K562 (cell line): ENCODE results near the gene C1QTNF5. TPM values are rescaled to one million over a fixed set of nuclear protein-coding genes. Genes with fewer than 3 reads are reported as not detected.

Experiments
- BCL6 ChIP-seq: fragments of 250-450 bp; sonication (Bioruptor Pico); IDR thresholded peaks from 2 replicates; pipeline ENCODE4 v1.4.0; 2020
- CBX1 ChIP-seq: sonication (generic); IDR thresholded peaks from 2 replicates; pipeline ENCODE4 v1.6.1; 2016; ENCODE audit warnings: antibody characterized with exemption, low read depth, mild to moderate bottlenecking
- DACH1 ChIP-seq: fragments of 450-650 bp; IDR thresholded peaks from 2 replicates; pipeline ENCODE4 v1.6.1; 2018; ENCODE audit not compliant: partially characterized antibody
- FOXA1 ChIP-seq: fragments of 450-650 bp; IDR thresholded peaks from 2 replicates; pipeline ENCODE4 v1.6.1; 2016; ENCODE audit warnings: mild to moderate bottlenecking, borderline replicate concordance
- KHSRP ChIP-seq: fragments of 450-650 bp; IDR thresholded peaks from 2 replicates; pipeline ENCODE4 v1.6.1; 2017
- MAFF ChIP-seq: IDR thresholded peaks from 2 replicates; pipeline ENCODE4 v1.6.1; 2012; ENCODE audit warnings: low read length, improper control_type of control experiment
- RFX5 ChIP-seq: IDR thresholded peaks from 2 replicates; pipeline ENCODE4 v1.6.1; 2011; ENCODE audit warnings: low read depth, mild to moderate bottlenecking, improper control_type of control experiment, low read length
- RNF2 ChIP-seq: sonication (generic); IDR thresholded peaks from 2 replicates; pipeline ENCODE4 v1.6.1; 2016
- SRSF1 ChIP-seq: fragments of 200-400 bp; formaldehyde crosslinking; IDR thresholded peaks from 2 replicates; pipeline ENCODE4 v1.6.1; 2017; ENCODE audit warnings: mild to moderate bottlenecking, low read depth, low read length, moderate library complexity
- ZFP1 ChIP-seq: fragments of 450-650 bp; formaldehyde crosslinking; IDR thresholded peaks from 2 replicates; pipeline ENCODE4 v1.4.0; 2020; ENCODE audit warnings: mild to moderate bottlenecking, mixed read lengths
- polyA plus RNA-seq, 8 experiments: library from polyadenylated mRNA; depleted of rRNA in 4 of 8; stranded (reverse) in 5 of 8; unstranded in 3 of 8; fragments of >200 nt; fragmentation: Nextera tagmentation in 2 of 8; fragmentation: Illumina TruSeq in 1 of 8; extraction: Ambion mirVana in 2 of 8; extraction: Trizol in 1 of 8; gene quantifications; 2 replicates each; pipeline versions ENCODE4 v1.2.1 to v1.2.3, GENCODE V29; 2011 to 2014; ENCODE audit warnings: inconsistent platforms in 1 of 8, missing spikeins in 1 of 8
- total RNA-seq, 7 experiments: library from RNA; depleted of rRNA in 6 of 7; stranded (reverse); fragments of >200 nt in 6 of 7; fragmentation: Illumina TruSeq in 2 of 7; extraction: Trizol in 2 of 7; gene quantifications; 2 replicates each; pipeline versions ENCODE4 v1.2.1 to v1.2.3, GENCODE V29; 2011 to 2021; ENCODE audit warnings: low replicate concordance in 1 of 7
- TF ChIP-seq, protein P1 (sequence below), 2 experiments: IDR thresholded peaks; 2 replicates each; pipeline ENCODE4 v1.6.1; 2011; ENCODE audit warnings: borderline replicate concordance in 1 of 2, control low read depth in 1 of 2, low read depth in 1 of 2, low read length in 1 of 2, mild to moderate bottlenecking in 1 of 2, mixed read lengths in 1 of 2, moderate library complexity in 1 of 2; ENCODE audit not compliant: insufficient read depth in 1 of 2, insufficient read length in 1 of 2, poor library complexity in 1 of 2, severe bottlenecking in 1 of 2; ENCODE audit errors: extremely low read depth in 1 of 2
- TF ChIP-seq, protein P2 (sequence below): sonication (generic); formaldehyde crosslinking; IDR thresholded peaks from 2 replicates; pipeline ENCODE4 v1.8.0; 2022; ENCODE audit warnings: missing genetic modification reagents, mild to moderate bottlenecking, moderate library complexity, borderline replicate concordance
- TF ChIP-seq, protein P3 (sequence below), 2 experiments: fragments of 450-650 bp; IDR thresholded peaks; 2 replicates each; pipeline ENCODE4 v1.6.1; 2016; ENCODE audit warnings: mild to moderate bottlenecking in 2 of 2, borderline replicate concordance in 1 of 2, low read depth in 1 of 2, moderate library complexity in 1 of 2
- TF ChIP-seq, protein P4 (sequence below): fragments of 450-650 bp; IDR thresholded peaks from 2 replicates; pipeline ENCODE4 v1.6.1; 2016; ENCODE audit warnings: borderline replicate concordance

The C1QTNF5 gene
- total and polyA plus RNA-seq, 9 of the 15 experiments (the other 6 are each of a cell fraction or from before 2014, with no cell fraction given): 0.07 to 0.76 (median 0.24) TPM; not detected in 1

DNA sequence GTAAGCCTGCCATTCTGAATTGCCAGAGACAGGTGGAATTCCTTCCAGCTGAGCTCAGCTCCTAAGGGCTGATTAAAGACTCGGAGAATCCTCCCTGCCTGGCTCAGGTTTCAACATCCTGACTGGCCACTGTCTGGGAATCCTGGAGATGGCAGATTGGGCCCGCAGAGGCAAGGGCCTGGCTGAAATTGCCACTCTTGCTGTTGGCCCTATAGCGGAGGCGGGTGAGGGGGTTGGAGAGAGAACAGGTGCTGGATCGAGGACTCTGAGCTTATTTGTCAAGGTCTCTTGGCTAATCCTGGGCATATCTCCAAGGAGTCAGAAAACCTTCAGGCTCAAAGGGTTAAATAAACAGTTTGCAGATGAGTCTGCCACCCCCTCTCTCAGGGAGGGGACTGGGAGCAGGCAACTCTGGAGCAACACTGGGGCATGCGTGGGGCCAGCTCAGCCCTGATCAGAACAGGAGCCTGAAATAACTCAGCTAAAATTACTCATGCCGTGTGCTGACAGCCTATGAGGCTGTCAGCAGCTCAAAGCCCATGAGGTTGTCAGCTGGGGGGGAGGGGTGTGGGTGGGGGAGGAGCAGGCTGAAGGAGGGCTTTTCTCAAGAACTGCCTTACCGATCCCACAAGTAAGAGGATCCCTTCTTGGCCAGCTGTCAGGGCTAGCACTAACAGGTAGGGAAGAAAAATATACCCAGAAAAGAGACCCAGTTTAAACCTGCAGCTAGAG, 20.5 kb upstream of the C1QTNF5 start (continued):
- TF ChIP-seq, protein P1, sequence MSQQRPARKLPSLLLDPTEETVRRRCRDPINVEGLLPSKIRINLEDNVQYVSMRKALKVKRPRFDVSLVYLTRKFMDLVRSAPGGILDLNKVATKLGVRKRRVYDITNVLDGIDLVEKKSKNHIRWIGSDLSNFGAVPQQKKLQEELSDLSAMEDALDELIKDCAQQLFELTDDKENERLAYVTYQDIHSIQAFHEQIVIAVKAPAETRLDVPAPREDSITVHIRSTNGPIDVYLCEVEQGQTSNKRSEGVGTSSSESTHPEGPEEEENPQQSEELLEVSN (IDR thresholded peaks at IDR 0.05; ENCODE audit: borderline replicate concordance in 1 of 2, extremely low read depth in 1 of 2, insufficient read depth in 1 of 2, insufficient read length in 1 of 2, low read depth in 1 of 2, low read length in 1 of 2, poor library complexity in 1 of 2, severe bottlenecking in 1 of 2): peak in 1 of 2 experiments; percentile 36
- TF ChIP-seq RFX5 (no peak), BCL6 (no peak), DACH1 (peak; percentile 32), FOXA1 (no peak), SRSF1 (no peak), KHSRP (no peak), CBX1 (no peak), ZFP1 (CRISPR knock-in tag) (no peak), RNF2 (0 out of 2 replicates have a peak, but pooled peaks have one; percentile 57), MAFF (no peak)
- TF ChIP-seq, protein P2, sequence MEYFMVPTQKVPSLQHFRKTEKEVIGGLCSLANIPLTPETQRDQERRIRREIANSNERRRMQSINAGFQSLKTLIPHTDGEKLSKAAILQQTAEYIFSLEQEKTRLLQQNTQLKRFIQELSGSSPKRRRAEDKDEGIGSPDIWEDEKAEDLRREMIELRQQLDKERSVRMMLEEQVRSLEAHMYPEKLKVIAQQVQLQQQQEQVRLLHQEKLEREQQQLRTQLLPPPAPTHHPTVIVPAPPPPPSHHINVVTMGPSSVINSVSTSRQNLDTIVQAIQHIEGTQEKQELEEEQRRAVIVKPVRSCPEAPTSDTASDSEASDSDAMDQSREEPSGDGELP (CRISPR knock-in tag): peak; percentile 77
- TF ChIP-seq, protein P3, sequence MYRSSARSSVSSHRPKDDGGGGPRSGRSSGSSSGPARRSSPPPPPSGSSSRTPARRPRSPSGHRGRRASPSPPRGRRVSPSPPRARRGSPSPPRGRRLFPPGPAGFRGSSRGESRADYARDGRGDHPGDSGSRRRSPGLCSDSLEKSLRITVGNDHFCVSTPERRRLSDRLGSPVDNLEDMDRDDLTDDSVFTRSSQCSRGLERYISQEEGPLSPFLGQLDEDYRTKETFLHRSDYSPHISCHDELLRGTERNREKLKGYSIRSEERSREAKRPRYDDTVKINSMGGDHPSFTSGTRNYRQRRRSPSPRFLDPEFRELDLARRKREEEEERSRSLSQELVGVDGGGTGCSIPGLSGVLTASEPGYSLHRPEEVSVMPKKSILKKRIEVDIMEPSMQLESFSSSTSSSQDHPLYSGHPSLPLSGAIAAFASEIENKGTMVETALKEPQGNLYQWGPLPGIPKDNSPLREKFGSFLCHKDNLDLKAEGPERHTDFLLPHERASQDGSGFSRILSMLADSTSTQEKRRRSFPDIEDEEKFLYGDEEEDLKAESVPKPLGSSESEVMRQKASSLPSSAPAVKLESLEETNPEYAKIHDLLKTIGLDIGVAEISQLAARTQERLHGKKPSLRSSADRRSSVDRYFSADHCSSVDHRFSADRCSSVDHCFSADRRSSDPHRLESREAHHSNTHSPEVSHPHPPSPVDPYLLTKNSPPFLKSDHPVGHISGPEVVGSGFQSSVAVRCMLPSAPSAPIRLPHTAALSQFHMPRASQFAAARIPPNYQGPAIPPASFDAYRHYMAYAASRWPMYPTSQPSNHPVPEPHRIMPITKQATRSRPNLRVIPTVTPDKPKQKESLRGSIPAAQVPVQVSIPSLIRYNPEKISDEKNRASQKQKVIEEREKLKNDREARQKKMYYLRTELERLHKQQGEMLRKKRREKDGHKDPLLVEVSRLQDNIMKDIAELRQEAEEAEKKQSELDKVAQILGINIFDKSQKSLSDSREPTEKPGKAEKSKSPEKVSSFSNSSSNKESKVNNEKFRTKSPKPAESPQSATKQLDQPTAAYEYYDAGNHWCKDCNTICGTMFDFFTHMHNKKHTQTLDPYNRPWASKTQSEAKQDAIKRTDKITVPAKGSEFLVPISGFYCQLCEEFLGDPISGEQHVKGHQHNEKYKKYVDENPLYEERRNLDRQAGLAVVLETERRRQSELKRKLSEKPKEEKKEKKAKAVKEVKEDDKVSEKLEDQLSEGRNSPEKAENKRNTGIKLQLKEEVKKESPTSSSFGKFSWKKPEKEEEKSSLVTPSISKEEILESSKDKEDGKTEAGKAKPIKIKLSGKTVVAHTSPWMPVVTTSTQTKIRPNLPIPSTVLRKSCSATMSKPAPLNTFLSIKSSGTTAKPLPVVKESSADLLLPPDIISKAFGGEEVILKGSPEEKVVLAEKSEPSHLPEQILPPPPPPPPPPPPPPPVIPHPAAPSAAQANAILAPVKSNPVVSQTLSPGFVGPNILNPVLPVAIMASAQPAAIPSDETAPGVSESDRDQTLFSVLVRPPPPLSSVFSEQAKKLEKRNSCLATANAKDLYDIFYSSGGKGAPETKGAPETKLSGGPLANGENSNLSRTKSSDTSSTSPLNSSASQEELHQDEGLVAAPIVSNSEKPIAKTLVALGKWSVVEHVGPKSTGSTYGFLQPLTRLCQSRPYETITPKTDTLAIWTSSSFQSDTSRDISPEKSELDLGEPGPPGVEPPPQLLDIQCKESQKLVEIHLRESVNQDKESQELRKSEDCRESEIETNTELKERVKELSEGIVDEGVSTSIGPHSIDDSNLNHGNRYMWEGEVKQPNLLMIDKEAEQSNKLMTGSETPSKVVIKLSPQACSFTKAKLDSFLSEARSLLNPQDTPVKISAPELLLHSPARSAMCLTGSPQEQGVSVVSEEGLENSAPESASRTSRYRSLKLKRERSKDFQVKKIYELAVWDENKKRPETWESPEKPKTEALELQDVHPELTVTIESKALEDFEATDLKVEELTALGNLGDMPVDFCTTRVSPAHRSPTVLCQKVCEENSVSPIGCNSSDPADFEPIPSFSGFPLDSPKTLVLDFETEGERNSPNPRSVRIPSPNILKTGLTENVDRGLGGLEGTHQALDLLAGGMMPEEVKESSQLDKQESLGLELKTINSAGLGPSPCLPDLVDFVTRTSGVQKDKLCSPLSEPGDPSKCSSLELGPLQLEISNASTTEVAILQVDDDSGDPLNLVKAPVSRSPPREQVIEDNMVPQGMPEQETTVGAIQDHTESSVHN (IDR thresholded peaks at IDR 0.05; ENCODE audit: borderline replicate concordance in 1 of 2, low read depth in 1 of 2): peak in 1 of 2 experiments; percentile 38; a peak in 1 of 4 replicates
- TF ChIP-seq, protein P4, sequence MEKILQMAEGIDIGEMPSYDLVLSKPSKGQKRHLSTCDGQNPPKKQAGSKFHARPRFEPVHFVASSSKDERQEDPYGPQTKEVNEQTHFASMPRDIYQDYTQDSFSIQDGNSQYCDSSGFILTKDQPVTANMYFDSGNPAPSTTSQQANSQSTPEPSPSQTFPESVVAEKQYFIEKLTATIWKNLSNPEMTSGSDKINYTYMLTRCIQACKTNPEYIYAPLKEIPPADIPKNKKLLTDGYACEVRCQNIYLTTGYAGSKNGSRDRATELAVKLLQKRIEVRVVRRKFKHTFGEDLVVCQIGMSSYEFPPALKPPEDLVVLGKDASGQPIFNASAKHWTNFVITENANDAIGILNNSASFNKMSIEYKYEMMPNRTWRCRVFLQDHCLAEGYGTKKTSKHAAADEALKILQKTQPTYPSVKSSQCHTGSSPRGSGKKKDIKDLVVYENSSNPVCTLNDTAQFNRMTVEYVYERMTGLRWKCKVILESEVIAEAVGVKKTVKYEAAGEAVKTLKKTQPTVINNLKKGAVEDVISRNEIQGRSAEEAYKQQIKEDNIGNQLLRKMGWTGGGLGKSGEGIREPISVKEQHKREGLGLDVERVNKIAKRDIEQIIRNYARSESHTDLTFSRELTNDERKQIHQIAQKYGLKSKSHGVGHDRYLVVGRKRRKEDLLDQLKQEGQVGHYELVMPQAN: 0 out of 2 replicates have a peak, but pooled peaks have one; percentile 12
